Hepatocyte (in vitro differentiated cells): Measurements from ENCODE around the gene SORCS2. TPM values are rescaled to one million over a fixed set of nuclear protein-coding genes. Genes with fewer than 3 reads are reported as not detected.

Experiments used
- DNase-seq: peaks from one replicate; pipeline ENCODE4 v3.0.0-alpha.2; 2016; ENCODE audit warnings: low spot score
- H2AFZ ChIP-seq: fragments of 200-600 bp; sonication (generic); 2 replicates; pipeline ENCODE4 v1.6.0; 2016; ENCODE audit warnings: antibody characterized with exemption, mild to moderate bottlenecking
- H3K27ac ChIP-seq: fragments of 200-600 bp; sonication (generic); 2 replicates; pipeline ENCODE4 v1.5.1; 2016; ENCODE audit warnings: mild to moderate bottlenecking
- H3K27me3 ChIP-seq: fragments of 200-600 bp; sonication (generic); 2 replicates; pipeline ENCODE4 v1.6.1; 2016
- H3K36me3 ChIP-seq: fragments of 200-600 bp; sonication (generic); replicated peaks from 2 replicates; pipeline ENCODE4 v1.5.1; 2016; ENCODE audit warnings: low read depth; ENCODE audit not compliant: insufficient read depth
- H3K4me1 ChIP-seq: fragments of 200-600 bp; sonication (generic); 2 replicates; pipeline ENCODE4 v1.5.1; 2016; ENCODE audit warnings: mild to moderate bottlenecking, moderate library complexity; ENCODE audit not compliant: insufficient read depth
- H3K4me2 ChIP-seq: fragments of 200-600 bp; sonication (generic); 2 replicates; pipeline ENCODE4 v1.6.0; 2016
- H3K4me3 ChIP-seq: fragments of 200-600 bp; sonication (generic); 2 replicates; pipeline ENCODE4 v1.5.1; 2016; ENCODE audit warnings: mild to moderate bottlenecking
- H3K79me2 ChIP-seq: fragments of 200-600 bp; sonication (generic); 2 replicates; pipeline ENCODE4 v1.6.0; 2017; ENCODE audit warnings: mild to moderate bottlenecking
- H3K9me2 ChIP-seq: fragments of 200-600 bp; sonication (generic); replicated peaks from 2 replicates; pipeline ENCODE4 v1.6.0; 2017; ENCODE audit warnings: mild to moderate bottlenecking; ENCODE audit not compliant: insufficient read depth
- H3K9me3 ChIP-seq: fragments of 200-600 bp; sonication (generic); 2 replicates; pipeline ENCODE4 v1.5.1; 2016; ENCODE audit warnings: low read depth, mild to moderate bottlenecking
- H4K20me1 ChIP-seq: fragments of 200-600 bp; sonication (generic); 2 replicates; pipeline ENCODE4 v1.6.0; 2016; ENCODE audit warnings: mild to moderate bottlenecking; ENCODE audit not compliant: insufficient read depth, poor library complexity, severe bottlenecking
- EZH2 ChIP-seq: fragments of 200-600 bp; sonication (generic); IDR thresholded peaks from 2 replicates; pipeline ENCODE4 v1.6.1; 2016; ENCODE audit warnings: antibody characterized with exemption, mild to moderate bottlenecking, borderline replicate concordance
- EZH2phosphoT487 ChIP-seq: fragments of 200-600 bp; sonication (generic); IDR thresholded peaks from one replicate; pipeline ENCODE4 v1.6.1; 2018; ENCODE audit warnings: antibody characterized with exemption, mild to moderate bottlenecking, low read depth, moderate library complexity; ENCODE audit not compliant: unreplicated experiment, severe bottlenecking
- WGBS: methylation state at CpG from one replicate; pipeline ENCODE4 v1.1.6; 2016; ENCODE audit warnings: low lambda C conversion rate; ENCODE audit errors: missing lambda C conversion rate; 5-methylcytosine and 5-hydroxymethylcytosine counted together
- polyA plus RNA-seq: library from polyadenylated mRNA; unstranded; fragments of >200 nt; fragmentation: Nextera tagmentation; extraction: Ambion mirVana; gene quantifications from 2 replicates; pipeline ENCODE4 v1.2.1, GENCODE V29; 2016
- total RNA-seq: library from RNA; depleted of rRNA; stranded (reverse); fragments of >200 nt; gene quantifications from 2 replicates; pipeline ENCODE4 v1.2.3, GENCODE V29; 2014
- TF ChIP-seq, protein P1 (sequence below): fragments of 200-600 bp; sonication (generic); IDR thresholded peaks from 2 replicates; pipeline ENCODE4 v1.5.1; 2016; ENCODE audit warnings: antibody characterized with exemption, mild to moderate bottlenecking; ENCODE audit not compliant: poor library complexity

The SORCS2 gene
- total and polyA plus RNA-seq, 2 experiments from 2014 or later, result 1.6 to 4.8 TPM

DNA sequence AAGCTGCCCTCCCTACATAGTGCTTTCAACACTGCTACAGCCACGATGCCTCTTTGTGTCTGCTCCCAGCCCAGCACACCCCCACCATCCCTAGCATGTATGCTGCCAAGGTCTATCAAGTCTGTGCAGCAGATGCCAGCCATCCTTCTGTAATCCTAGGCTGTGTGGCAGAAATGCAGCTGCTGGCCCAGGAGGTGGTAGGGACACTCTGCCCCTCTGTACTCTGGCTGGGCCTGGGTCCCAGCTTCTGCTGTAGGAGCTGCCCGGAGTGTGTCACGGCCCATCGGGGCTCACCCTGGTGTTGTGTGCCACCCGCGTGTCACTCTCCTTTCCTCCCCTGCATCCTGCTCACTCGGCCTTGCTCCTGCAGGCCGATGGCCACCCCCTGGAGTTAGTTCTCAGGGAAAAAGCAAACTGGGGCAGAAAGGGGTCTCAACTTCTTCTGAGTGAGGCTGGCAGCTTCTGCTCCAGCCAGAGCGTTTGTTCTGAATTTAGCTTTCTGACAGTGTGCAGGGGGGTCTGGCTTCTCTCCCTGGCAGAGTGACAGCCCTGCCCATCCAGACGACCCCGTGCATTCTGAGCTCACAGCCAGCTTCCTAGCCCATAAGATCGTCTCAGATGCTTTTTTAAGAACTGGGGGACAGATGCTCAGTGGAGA, 219.7 kb downstream of the SORCS2 start:
- peaks cover 7% of the 10 kb centered on the region for H3K4me1 ChIP-seq
- peaks cover 10% of the 10 kb centered on the region for H3K9me3 ChIP-seq
- TF ChIP-seq EZH2phosphoT487, result no peak
- no peak for TF ChIP-seq EZH2
- TF ChIP-seq, protein P1, sequence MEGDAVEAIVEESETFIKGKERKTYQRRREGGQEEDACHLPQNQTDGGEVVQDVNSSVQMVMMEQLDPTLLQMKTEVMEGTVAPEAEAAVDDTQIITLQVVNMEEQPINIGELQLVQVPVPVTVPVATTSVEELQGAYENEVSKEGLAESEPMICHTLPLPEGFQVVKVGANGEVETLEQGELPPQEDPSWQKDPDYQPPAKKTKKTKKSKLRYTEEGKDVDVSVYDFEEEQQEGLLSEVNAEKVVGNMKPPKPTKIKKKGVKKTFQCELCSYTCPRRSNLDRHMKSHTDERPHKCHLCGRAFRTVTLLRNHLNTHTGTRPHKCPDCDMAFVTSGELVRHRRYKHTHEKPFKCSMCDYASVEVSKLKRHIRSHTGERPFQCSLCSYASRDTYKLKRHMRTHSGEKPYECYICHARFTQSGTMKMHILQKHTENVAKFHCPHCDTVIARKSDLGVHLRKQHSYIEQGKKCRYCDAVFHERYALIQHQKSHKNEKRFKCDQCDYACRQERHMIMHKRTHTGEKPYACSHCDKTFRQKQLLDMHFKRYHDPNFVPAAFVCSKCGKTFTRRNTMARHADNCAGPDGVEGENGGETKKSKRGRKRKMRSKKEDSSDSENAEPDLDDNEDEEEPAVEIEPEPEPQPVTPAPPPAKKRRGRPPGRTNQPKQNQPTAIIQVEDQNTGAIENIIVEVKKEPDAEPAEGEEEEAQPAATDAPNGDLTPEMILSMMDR, result no peak
- no peak overlapping the region for H3K4me2 ChIP-seq
- WGBS, result 76% methylated on average over 12 of the region's 12 CpGs
- H3K79me2 ChIP-seq, result no peaks in the 10 kb centered on the region
- no peak for DNase-seq
- H3K4me3 ChIP-seq, result no peak overlapping the region
- no peak overlapping the region for H3K27ac ChIP-seq
- no peaks in the 10 kb centered on the region for H3K27me3 ChIP-seq
- H3K9me2 ChIP-seq, result no peaks in the 10 kb centered on the region
- no peak overlapping the region for H2AFZ ChIP-seq
- H3K36me3 ChIP-seq, result no peaks in the 10 kb centered on the region
- H4K20me1 ChIP-seq, result no peaks in the 10 kb centered on the region

DNA sequence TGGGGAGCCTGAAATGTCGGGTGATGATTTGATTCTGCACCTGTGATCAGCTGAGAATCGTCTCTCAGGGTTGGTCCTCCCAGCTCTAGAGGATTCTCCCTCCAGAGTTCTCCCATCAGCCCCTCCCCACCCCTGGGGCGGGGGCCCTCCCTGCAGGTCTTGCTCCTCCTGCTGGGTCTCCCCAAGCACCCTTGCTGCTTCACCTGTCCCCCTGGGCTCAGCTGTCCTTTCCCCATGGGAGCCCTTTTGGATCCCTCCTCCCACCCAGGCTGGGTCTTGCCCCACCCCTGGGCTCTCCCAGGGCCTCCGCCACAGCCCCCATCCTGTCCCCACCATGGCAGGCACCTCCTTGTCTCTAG, 220.2 kb downstream of the SORCS2 start:
- WGBS, result 79% methylated on average over 3 of the region's 4 CpGs

DNA sequence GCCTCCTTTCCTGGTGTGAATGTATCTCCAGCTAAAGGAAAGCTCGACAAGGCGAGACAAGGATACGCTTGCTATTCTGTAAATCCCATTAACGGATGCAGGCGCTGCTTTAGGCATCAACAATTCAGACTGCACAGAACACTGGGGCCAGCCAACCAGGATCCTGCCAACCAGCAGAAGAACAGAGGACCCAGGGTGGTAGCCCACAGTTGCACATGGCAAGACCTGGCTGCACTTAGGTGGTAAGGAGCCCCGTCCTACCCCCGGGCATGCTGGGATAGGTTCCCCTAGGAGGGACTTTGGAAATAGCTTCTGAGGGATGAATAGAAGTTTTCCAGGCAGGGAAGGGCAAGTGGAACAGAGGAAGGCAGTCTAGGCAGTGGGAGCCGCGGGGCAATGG, 221.7 kb downstream of the SORCS2 start:
- no peaks in the 10 kb centered on the region for H3K9me2 ChIP-seq
- peaks cover 7% of the 10 kb centered on the region for H3K4me1 ChIP-seq
- H3K9me3 ChIP-seq, result no peaks in the 10 kb centered on the region
- H3K79me2 ChIP-seq, result no peaks in the 10 kb centered on the region
- TF ChIP-seq EZH2phosphoT487, result no peak
- no peak for TF ChIP-seq EZH2
- TF ChIP-seq, protein P1, result no peak
- no peaks in the 10 kb centered on the region for H3K27me3 ChIP-seq
- H3K36me3 ChIP-seq, result no peaks in the 10 kb centered on the region
- DNase-seq, result no peak
- H3K4me3 ChIP-seq, result no peak overlapping the region
- no peak overlapping the region for H3K4me2 ChIP-seq
- WGBS, result 76% methylated on average over 9 of the region's 9 CpGs
- H4K20me1 ChIP-seq, result no peaks in the 10 kb centered on the region
- no peak overlapping the region for H2AFZ ChIP-seq
- no peak overlapping the region for H3K27ac ChIP-seq

More for the DNA sequence above, 220.2 kb downstream of the SORCS2 start:
- Histone ChIP-seq H3K9me2 (no peaks in the 10 kb centered on the region), H2AFZ (no peak overlapping the region), H3K9me3 (peaks cover 10% of the 10 kb centered on the region), H3K27me3 (no peaks in the 10 kb centered on the region), H3K36me3 (no peaks in the 10 kb centered on the region), H3K27ac (no peak overlapping the region), H3K4me3 (no peak overlapping the region), H4K20me1 (no peaks in the 10 kb centered on the region), H3K4me2 (no peak overlapping the region), H3K79me2 (no peaks in the 10 kb centered on the region), H3K4me1 (peaks cover 7% of the 10 kb centered on the region)
- no peak for DNase-seq
- TF ChIP-seq EZH2phosphoT487, result no peak
- no peak for TF ChIP-seq EZH2
- TF ChIP-seq, protein P1, result no peak
